HepG2 (cell line): ENCODE results near the gene ZNF764. TPM values are rescaled to one million over a fixed set of nuclear protein-coding genes. Genes with fewer than 3 reads are reported as not detected.
A peak's percentile ranks its signal among the peaks of the same experiment; 100 is the strongest.

Experiments used
- CC2D1A ChIP-seq: sonication (generic); formaldehyde crosslinking; IDR thresholded peaks from 2 replicates; pipeline ENCODE4 v1.8.1; 2023; ENCODE audit warnings: mild to moderate bottlenecking, missing genetic modification reagents
- CREB1 ChIP-seq, 2 experiments: fragments of 450-650 bp in 1 of 2; IDR thresholded peaks; 2 replicates each; pipeline ENCODE4 v1.6.1; 2016 to 2017; ENCODE audit warnings: control low read depth in 1 of 2, mild to moderate bottlenecking in 1 of 2, missing compliant biosample characterization in 1 of 2, missing genetic modification characterization in 1 of 2
- DNMT1 ChIP-seq: sonication (generic); formaldehyde crosslinking; IDR thresholded peaks from 2 replicates; pipeline ENCODE4 v1.5.1; 2020; ENCODE audit warnings: mild to moderate bottlenecking, missing genetic modification reagents
- FOSL1 ChIP-seq: sonication (generic); formaldehyde crosslinking; IDR thresholded peaks from 2 replicates; pipeline ENCODE4 v1.9.0; 2021; ENCODE audit warnings: missing genetic modification reagents, borderline replicate concordance
- FOXK1 ChIP-seq: sonication (generic); formaldehyde crosslinking; IDR thresholded peaks from 2 replicates; pipeline ENCODE4 v1.4.0; 2020; ENCODE audit warnings: low read depth, missing genetic modification reagents, borderline replicate concordance
- GFI1 ChIP-seq: sonication (generic); formaldehyde crosslinking; IDR thresholded peaks from 2 replicates; pipeline ENCODE4 v1.5.0; 2020; ENCODE audit warnings: missing genetic modification reagents, mild to moderate bottlenecking, borderline replicate concordance
- HOXA3 ChIP-seq: sonication (generic); formaldehyde crosslinking; IDR thresholded peaks from 2 replicates; pipeline ENCODE4 v1.5.0; 2020; ENCODE audit warnings: missing genetic modification reagents
- NR2C2 ChIP-seq: sonication (generic); formaldehyde crosslinking; IDR thresholded peaks from 2 replicates; pipeline ENCODE4 v1.4.0; 2020; ENCODE audit warnings: missing genetic modification reagents, mild to moderate bottlenecking, moderate library complexity, borderline replicate concordance
- PITX1 ChIP-seq: sonication (generic); formaldehyde crosslinking; IDR thresholded peaks from 2 replicates; pipeline ENCODE4 v1.5.1; 2020; ENCODE audit warnings: mild to moderate bottlenecking, missing genetic modification reagents
- POLR2A ChIP-seq, 2 experiments: IDR thresholded peaks; 2 replicates each; pipeline ENCODE4 v1.6.1; 2011; ENCODE audit warnings: low read depth in 2 of 2, low read length in 2 of 2, mild to moderate bottlenecking in 1 of 2, moderate library complexity in 1 of 2; ENCODE audit not compliant: insufficient read depth in 1 of 2
- SPEN ChIP-seq: sonication (generic); formaldehyde crosslinking; IDR thresholded peaks from 2 replicates; pipeline ENCODE4 v1.5.1; 2020; ENCODE audit warnings: low read depth, mild to moderate bottlenecking, missing genetic modification reagents
- TSC22D2 ChIP-seq: sonication (generic); formaldehyde crosslinking; IDR thresholded peaks from 2 replicates; pipeline ENCODE4 v1.5.1; 2020; ENCODE audit warnings: missing genetic modification reagents, mild to moderate bottlenecking, borderline replicate concordance
- ZFAT ChIP-seq: sonication (generic); formaldehyde crosslinking; conservative IDR thresholded peaks from 2 replicates; pipeline ENCODE4 v1.8.1; 2023; ENCODE audit warnings: missing genetic modification reagents, inconsistent platforms
- ZNF567 ChIP-seq: sonication (generic); formaldehyde crosslinking; IDR thresholded peaks from 2 replicates; pipeline ENCODE4 v1.8.1; 2023; ENCODE audit warnings: mild to moderate bottlenecking, missing genetic modification reagents, borderline replicate concordance
- ZNF816 ChIP-seq: sonication (generic); formaldehyde crosslinking; IDR thresholded peaks from 2 replicates; pipeline ENCODE4 v1.8.0; 2022; ENCODE audit warnings: missing genetic modification reagents, mild to moderate bottlenecking, borderline replicate concordance
- polyA plus RNA-seq, 8 experiments: library from polyadenylated mRNA; depleted of rRNA in 3 of 8; stranded (reverse) in 7 of 8; unstranded in 1 of 8; fragments of >200 nt; fragmentation: Illumina TruSeq in 4 of 8; extraction: Trizol in 4 of 8; gene quantifications; 2 replicates each; pipeline versions ENCODE4 v1.2.1 to v1.2.3, GENCODE V29; 2011 to 2016; ENCODE audit warnings: low read depth in 4 of 8, missing spikeins in 1 of 8, mixed read lengths in 1 of 8; ENCODE audit not compliant: insufficient read depth in 1 of 8
- total RNA-seq, 5 experiments: library from RNA; depleted of rRNA; stranded (reverse); fragments of >200 nt; fragmentation: Illumina TruSeq; extraction: Trizol; gene quantifications; 2 replicates each; pipeline ENCODE4 v1.2.3, GENCODE V29; 2016; ENCODE audit warnings: low read depth in 1 of 5
- TF ChIP-seq, protein P1 (sequence below): sonication (generic); formaldehyde crosslinking; IDR thresholded peaks from 2 replicates; pipeline ENCODE4 v1.4.0; 2020; ENCODE audit warnings: missing genetic modification reagents
- TF ChIP-seq, protein P2 (sequence below): sonication (generic); formaldehyde crosslinking; IDR thresholded peaks from 2 replicates; pipeline ENCODE4 v1.8.0; 2022; ENCODE audit warnings: mild to moderate bottlenecking, missing genetic modification reagents
- TF ChIP-seq, protein P3 (sequence below): sonication (generic); formaldehyde crosslinking; IDR thresholded peaks from 2 replicates; pipeline ENCODE4; 2020; ENCODE audit warnings: missing genetic modification reagents, mild to moderate bottlenecking, borderline replicate concordance
- TF ChIP-seq, protein P4 (sequence below): sonication (generic); formaldehyde crosslinking; IDR thresholded peaks from 2 replicates; pipeline ENCODE4 v1.4.0; 2020; ENCODE audit warnings: mild to moderate bottlenecking, missing genetic modification reagents

Gene ZNF764
- total and polyA plus RNA-seq, 2 of the 13 experiments (the other 11 are each of a cell fraction or from before 2014, with no cell fraction given), result 4.1 to 9.1 TPM

DNA sequence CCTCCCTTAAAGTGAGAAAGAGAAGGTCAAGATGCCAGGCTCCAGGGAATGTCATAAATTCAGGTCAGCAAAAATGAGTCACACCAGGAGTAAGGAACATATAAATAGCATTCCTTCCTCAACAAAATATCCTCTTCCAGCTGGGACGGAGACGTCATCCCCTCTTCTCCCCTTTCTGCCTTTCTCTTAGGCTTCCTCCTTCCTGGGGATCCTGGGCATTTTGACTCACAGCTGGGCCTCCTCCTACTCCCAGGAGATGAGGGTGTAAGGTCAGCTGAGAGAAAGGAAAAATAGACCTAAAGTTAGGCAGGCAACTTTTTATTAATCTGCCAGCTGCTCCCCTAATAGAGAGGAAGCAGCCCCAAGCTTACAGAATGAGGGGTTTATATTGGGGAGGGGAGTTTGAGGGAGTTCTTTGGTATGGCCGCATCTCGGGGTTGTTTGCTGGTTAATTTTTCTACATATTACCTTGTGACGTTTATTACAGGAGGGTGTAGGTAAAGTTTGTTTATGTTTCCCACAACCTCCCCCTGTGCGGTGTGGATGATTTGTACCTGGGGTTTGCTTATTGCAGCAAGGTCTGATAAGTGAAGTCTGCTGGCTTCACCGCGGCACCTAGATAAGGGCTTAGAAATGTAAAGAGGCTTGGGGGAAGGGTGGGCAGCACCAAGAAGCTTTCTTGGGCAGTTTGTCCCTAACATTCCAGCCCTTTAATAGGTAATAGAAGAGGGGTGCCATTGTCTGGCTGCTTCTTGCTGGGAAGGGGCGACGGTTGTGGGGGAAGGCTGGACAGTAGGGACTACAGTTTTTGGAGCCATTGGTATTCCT, 16.5 kb downstream of the ZNF764 start (continued):
- TF ChIP-seq, protein P1, sequence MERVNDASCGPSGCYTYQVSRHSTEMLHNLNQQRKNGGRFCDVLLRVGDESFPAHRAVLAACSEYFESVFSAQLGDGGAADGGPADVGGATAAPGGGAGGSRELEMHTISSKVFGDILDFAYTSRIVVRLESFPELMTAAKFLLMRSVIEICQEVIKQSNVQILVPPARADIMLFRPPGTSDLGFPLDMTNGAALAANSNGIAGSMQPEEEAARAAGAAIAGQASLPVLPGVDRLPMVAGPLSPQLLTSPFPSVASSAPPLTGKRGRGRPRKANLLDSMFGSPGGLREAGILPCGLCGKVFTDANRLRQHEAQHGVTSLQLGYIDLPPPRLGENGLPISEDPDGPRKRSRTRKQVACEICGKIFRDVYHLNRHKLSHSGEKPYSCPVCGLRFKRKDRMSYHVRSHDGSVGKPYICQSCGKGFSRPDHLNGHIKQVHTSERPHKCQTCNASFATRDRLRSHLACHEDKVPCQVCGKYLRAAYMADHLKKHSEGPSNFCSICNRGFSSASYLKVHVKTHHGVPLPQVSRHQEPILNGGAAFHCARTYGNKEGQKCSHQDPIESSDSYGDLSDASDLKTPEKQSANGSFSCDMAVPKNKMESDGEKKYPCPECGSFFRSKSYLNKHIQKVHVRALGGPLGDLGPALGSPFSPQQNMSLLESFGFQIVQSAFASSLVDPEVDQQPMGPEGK (CRISPR knock-in tag), result peak; percentile 47
- TF ChIP-seq POLR2A (IDR thresholded peaks at IDR 0.05; ENCODE audit: insufficient read depth in 1 of 2, low read depth in 2 of 2, low read length in 2 of 2) (0 out of 4 replicates have a peak, but pooled peaks of 1 of the 2 experiments have one; percentile 15), ZFAT (no peak), NR2C2 (CRISPR knock-in tag) (0 out of 2 replicates have a peak, but pooled peaks have one; percentile 12), FOXK1 (CRISPR knock-in tag) (no peak), CREB1 (IDR thresholded peaks at IDR 0.05) (no peak), CREB1 (CRISPR knock-in tag; IDR thresholded peaks at IDR 0.05) (peak; percentile 61; the same call in 1 of the 2 replicates), DNMT1 (CRISPR knock-in tag) (no peak), TSC22D2 (CRISPR knock-in tag) (no peak), GFI1 (CRISPR knock-in tag) (no peak), ZNF816 (CRISPR knock-in tag) (peak; percentile 9; the same call in 1 of the 2 replicates), SPEN (peak; percentile 45), HOXA3 (CRISPR knock-in tag) (peak; percentile 43; the same call in 1 of the 2 replicates), PITX1 (CRISPR knock-in tag) (peak; percentile 66), ZNF567 (CRISPR knock-in tag) (0 out of 2 replicates have a peak, but pooled peaks have one; percentile 0), CC2D1A (CRISPR knock-in tag) (no peak), FOSL1 (no peak)
- TF ChIP-seq, protein P2, sequence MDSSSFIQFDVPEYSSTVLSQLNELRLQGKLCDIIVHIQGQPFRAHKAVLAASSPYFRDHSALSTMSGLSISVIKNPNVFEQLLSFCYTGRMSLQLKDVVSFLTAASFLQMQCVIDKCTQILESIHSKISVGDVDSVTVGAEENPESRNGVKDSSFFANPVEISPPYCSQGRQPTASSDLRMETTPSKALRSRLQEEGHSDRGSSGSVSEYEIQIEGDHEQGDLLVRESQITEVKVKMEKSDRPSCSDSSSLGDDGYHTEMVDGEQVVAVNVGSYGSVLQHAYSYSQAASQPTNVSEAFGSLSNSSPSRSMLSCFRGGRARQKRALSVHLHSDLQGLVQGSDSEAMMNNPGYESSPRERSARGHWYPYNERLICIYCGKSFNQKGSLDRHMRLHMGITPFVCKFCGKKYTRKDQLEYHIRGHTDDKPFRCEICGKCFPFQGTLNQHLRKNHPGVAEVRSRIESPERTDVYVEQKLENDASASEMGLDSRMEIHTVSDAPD (CRISPR knock-in tag), result 0 out of 2 replicates have a peak, but pooled peaks have one; percentile 60
- TF ChIP-seq, protein P3, sequence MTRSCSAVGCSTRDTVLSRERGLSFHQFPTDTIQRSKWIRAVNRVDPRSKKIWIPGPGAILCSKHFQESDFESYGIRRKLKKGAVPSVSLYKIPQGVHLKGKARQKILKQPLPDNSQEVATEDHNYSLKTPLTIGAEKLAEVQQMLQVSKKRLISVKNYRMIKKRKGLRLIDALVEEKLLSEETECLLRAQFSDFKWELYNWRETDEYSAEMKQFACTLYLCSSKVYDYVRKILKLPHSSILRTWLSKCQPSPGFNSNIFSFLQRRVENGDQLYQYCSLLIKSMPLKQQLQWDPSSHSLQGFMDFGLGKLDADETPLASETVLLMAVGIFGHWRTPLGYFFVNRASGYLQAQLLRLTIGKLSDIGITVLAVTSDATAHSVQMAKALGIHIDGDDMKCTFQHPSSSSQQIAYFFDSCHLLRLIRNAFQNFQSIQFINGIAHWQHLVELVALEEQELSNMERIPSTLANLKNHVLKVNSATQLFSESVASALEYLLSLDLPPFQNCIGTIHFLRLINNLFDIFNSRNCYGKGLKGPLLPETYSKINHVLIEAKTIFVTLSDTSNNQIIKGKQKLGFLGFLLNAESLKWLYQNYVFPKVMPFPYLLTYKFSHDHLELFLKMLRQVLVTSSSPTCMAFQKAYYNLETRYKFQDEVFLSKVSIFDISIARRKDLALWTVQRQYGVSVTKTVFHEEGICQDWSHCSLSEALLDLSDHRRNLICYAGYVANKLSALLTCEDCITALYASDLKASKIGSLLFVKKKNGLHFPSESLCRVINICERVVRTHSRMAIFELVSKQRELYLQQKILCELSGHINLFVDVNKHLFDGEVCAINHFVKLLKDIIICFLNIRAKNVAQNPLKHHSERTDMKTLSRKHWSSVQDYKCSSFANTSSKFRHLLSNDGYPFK, result no peak
- TF ChIP-seq, protein P4, sequence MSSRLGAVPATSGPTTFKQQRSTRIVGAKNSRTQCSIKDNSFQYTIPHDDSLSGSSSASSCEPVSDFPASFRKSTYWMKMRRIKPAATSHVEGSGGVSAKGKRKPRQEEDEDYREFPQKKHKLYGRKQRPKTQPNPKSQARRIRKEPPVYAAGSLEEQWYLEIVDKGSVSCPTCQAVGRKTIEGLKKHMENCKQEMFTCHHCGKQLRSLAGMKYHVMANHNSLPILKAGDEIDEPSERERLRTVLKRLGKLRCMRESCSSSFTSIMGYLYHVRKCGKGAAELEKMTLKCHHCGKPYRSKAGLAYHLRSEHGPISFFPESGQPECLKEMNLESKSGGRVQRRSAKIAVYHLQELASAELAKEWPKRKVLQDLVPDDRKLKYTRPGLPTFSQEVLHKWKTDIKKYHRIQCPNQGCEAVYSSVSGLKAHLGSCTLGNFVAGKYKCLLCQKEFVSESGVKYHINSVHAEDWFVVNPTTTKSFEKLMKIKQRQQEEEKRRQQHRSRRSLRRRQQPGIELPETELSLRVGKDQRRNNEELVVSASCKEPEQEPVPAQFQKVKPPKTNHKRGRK (CRISPR knock-in tag), result no peak
